NCI-H774 (cell line): ENCODE data around the gene WDR90.
A peak's percentile ranks its signal among the peaks of the same experiment; 100 is the strongest.

ENCODE experiments used
- DNase-seq: peaks from one replicate; lab custom pipeline; 2025; lab: John Stamatoyannopoulos, UW

Gene WDR90

DNA sequence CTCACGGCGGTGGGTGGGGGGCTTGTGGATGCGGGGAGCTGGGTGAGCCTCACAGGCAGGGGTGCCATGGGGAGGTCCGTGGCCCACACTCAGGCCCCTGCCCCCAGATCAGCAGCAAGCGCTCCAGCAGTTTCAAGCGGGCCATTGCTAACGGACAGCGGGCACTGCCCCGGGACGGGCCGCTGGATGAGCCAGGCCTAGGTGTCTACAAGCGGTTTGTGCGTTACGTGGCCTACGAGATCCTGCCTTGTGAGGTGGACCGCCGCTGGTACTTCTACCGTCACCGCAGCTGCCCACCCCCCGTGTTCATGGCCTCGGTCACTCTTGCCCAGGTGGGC is 27.4 kb downstream of the WDR90 start:
- DNase-seq, result no peak

DNA sequence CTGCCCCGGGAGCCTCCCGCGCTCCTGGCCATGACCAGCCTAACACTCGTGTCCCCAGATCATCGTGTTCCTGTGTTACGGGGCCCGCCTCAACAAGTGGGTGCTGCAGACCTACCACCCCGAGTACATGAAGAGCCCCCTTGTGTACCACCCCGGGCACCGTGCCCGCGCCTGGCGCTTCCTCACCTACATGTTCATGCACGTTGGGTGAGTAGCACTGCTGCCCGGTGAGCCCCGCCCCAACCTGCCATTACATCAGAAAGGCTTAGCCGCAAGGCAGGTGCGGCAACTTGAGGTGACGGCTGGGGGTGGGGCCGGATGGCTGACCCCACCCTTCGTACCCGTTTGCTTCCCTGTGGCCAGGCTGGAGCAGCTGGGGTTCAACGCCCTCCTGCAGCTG is 27.7 kb downstream of the WDR90 start:
- peak; percentile 37 for DNase-seq

DNA sequence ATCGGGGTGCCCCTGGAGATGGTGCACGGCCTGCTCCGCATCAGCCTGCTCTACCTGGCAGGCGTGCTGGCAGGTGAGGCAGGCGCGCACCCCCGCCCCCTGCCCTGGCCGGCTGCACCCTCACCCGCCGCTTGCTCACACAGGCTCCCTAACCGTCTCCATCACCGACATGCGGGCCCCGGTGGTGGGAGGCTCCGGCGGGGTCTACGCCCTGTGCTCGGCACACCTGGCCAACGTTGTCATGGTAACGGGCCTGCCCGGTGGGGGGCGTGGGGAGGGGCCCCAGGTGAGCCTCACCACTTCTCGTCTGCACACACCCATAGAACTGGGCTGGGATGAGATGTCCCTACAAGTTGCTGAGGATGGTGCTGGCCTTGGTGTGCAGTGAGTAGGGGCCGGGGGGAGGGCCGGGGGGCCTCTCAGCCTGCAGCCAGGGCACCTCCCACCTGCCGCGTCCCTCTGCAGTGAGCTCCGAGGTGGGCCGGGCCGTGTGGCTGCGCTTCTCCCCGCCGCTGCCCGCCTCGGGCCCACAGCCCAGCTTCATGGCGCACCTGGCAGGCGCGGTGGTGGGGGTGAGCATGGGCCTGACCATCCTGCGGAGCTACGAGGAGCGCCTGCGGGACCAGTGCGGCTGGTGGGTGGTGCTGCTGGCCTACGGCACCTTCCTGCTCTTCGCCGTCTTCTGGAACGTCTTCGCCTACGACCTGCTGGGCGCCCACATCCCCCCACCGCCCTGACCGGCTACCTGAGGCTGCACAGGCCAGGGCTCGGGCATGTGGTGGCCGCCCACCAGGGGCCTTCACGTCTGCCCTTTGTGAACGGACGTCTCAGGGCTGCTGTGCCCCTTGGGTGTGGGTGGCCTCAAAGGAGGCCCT is 28.4 kb downstream of the WDR90 start:
- DNase-seq, result no peak

DNA sequence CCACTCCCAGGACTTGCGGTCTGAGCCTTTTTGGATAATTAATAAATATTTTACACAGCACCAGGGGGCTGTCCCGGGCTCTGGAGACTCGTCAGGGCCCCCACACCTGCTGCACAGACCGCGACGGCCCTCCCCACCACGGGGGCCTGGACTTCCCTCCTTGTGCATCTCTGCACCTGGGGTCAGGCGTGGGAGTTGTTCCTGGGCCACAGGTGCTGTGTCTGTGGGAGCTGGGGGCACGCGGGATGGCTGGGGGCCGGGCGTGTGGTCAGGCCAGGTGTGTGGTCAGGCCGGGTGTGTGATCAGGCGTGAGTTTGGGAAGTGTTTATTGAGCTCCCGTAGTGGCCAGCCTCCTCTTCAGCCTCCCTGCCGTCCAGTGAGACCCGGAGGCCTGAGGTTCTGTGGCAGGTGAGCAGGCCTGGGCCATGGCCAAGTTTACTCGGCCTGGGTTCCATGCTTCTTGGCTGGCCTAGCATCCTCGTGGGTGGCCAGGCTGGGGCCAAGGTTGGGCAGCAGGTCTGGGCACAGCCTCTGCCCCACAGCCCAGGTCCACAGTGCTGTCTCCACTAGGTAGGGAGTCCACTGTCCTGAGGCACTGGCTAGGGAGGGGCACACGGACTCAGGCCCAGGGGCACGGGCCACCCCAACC is 29.2 kb downstream of the WDR90 start:
- no peak for DNase-seq

DNA sequence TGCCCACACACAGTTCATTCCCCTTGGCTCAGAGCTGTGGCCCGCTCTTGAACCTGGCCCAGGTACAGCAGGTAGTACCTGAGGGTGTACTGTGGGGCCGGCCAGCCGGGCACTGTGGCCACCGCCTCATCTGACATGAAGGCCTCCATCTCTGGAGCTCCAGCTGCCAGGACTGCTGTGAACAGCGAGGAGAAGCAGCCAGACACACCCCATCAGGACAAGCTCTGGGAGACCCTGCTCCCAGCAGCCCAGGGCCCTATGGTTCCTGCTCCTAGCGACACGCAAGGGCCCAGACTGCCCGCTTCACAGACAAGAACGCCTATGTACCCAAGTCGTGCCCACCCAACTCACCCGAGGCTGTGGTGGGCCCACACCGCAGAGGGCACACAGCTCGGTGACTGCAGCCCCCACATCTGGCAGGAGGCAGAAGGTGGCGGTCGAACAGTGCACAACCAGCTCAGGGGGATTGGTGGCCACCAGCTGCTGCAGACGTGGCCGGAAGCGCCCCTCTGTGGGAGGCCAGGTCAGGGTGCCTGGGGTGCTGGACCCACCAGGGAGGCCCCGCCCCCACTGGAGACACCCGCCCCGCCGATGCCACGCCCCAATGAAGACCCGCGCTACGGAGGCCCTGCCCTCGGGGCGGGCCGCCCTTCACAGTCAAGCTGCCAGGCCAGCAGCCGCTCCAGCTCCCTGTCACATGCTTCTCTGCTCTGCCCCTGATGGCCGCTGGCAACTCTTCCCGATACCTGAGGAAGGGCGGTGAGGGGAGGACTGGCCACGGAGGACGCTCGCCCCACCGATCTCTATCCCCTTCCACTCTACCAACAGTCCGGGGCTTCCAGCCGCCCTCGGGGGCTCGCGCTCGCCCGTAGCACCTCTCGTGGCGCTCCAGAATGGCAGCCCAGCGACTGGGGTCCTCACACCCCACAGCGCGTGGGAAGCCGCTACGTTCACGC is 30.0 kb downstream of the WDR90 start:
- DNase-seq, result peak; percentile 58

- DNase-seq, result peak; percentile 69
These were observed 30.9 kb downstream of the WDR90 start, which contains the start of gene STUB1 for GRCh38 chr16:679814-680624. Gene STUB1 (plus strand): TSS chr16:680410. CDS start chr16:680526, 116 bp downstream.

GRCh38 chr16:680625-680945 is 31.4 kb downstream of the WDR90 start:
- DNase-seq, result no peak

DNA sequence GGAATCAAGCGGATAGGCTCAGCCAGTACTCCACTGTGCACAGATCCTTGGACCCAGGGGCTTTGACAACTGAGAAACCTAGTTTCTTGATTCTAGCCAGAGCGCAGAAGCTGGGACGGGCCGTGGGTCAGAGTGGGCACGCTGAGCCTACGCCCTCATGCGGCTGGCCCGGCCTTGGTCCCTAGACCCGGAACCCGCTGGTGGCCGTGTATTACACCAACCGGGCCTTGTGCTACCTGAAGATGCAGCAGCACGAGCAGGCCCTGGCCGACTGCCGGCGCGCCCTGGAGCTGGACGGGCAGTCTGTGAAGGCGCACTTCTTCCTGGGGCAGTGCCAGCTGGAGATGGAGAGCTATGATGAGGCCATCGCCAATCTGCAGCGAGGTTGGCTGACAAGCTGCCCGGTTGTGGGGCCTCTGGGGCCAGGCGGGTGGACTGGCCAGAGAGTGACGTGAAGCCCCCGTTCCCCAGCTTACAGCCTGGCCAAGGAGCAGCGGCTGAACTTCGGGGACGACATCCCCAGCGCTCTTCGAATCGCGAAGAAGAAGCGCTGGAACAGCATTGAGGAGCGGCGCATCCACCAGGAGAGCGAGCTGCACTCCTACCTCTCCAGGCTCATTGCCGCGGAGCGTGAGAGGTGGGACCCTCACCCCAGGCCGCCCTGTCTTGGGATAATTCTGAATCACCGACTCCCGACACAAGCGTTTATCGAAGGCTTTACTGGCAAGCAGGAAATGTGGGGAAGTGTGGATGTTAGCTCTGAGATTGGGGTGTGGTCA is 32.0 kb downstream of the WDR90 start:
- DNase-seq, result no peak

GRCh38 chr16:681746-682427 is 32.7 kb downstream of the WDR90 start:
- DNase-seq, result no peak

DNA sequence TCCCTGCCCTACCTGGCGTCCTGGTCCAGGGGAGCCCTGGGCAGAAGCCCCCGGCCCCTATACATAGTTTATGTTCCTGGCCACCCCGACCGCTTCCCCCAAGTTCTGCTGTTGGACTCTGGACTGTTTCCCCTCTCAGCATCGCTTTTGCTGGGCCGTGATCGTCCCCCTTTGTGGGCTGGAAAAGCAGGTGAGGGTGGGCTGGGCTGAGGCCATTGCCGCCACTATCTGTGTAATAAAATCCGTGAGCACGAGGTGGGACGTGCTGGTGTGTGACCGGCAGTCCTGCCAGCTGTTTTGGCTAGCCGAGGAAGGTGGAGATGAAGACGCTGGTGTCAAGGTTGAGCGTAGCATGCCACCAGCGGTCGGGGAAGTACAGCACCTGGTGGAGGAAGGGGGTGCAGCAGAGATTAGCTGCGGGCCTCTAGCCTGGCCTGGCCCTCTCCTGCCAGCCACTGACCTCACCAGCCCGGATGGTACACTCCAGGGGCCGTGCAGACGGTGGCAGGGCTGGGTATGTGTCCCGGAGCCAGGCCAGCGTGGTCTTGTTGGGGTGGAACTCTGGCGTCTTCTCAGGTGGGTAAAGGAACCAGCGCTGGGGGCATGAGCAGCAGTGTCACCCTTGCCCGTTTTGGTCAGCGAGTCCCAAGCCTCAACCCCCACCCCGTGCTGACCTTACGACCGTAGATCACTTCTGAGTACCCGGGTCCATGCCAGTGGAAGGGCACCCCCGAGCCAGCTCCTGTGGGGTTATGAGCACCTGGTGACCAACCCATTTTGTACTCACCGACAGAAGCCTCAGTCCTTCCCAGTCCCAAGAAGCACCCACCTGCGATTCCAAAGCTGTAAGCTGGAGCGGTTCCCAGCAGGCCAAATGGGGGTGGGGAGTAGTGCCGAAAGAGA is 33.6 kb downstream of the WDR90 start:
- DNase-seq, result no peak

GRCh38 chr16:683396-684070 is 34.4 kb downstream of the WDR90 start:
- no peak for DNase-seq

DNA sequence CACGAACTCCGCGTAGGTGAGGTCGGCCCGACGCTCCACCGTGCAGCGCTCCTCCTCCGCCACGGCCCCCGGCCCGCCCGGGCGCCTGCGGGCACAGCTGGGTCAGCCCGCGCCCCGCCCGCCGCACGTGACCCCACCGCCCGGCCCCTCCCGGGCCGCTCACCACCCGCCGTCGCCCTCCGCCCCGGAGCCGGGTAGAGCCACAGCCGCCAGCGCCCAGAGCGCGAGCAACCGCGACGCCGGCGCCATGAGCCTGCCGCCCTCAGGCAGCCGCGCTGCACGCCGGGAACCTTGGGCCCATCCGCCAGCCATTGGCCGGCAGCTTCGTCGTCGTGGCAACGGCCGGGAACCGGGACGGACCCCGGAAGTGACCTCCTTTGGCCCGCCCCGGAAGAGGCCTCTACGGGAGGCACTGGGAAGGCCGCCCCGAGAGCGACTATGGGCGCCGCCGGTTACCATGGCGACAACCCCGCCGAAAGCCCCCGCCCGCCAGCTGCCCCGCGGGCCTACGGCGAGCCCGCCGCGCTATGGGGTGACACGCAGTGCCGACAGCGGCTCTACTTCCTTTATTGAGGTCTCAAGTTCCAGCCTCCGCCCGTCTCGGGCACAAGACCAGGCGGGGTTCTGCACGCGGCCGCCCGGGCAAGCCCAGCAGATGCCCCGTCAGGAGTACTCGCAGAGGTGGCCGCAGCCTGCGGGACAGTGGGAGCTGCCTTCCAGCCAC is 35.1 kb downstream of the WDR90 start, which contains the start of gene JMJD8:
Gene JMJD8, minus strand, starts transcription at position 264 of the 724 bp plus-strand sequence. Its CDS starts 15 bp downstream, at position 249.
- peak; percentile 90 for DNase-seq

GRCh38 chr16:684961-685696 is 36.0 kb downstream of the WDR90 start:
- no peak for DNase-seq

- DNase-seq, result no peak
These were observed 36.8 kb downstream of the WDR90 start for GRCh38 chr16:685967-686366.

DNA sequence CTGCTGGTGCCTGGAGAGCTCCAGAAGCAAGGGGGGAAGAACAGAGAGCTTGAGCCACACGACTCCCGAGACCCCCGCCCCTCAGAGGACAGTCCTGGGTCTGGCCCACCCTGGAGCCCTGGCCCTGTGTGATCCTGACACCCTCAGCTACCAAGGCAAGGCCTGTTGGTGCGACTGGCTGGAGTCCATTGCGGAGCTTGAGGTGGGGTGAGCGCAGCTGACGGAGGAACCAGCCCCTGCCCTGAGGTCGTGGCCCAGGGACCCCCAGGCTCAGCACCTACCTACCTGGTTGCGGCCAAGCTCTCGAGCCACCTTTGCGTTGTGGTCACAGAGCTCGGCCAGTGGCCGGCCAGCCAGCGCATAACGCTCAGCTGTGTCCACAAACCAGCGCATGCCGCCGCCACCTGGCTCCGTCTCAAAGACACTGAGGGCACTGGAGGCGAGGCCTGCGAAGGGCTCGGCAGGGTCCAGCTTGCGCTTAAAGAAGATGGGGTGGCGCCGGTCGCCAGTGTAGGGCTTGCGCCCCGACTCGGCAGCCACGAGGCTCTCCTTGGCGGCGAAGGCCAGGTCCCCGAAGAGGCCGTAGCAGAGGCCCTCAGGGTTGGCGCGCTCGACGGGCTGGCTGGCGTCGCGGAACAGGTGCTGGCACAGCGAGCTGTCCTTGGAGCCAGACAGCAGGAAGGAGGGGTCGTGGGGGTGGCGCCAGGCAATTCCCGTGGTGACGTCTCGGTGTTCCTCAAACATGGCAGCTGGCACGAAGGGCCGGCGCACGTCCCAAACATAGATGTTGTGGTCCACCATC is 37.5 kb downstream of the WDR90 start:
- DNase-seq, result no peak

GRCh38 chr16:687499-687898 is 38.3 kb downstream of the WDR90 start:
- DNase-seq, result no peak
